Measurements from ENCODE around the gene STRADB.

STRADB gene

GRCh38 chr2:201403880-201404279 lies 47.7 kb upstream of the STRADB start:
- Histone ChIP-seq H3K36me3 (ENCODE audit: low read length) (no peaks in the 10 kb centered on the region), H3K9ac (ENCODE audit: low read length) (no peak overlapping the region), H3F3A (ENCODE audit: insufficient read depth) (no peaks in the 10 kb centered on the region), H4K20me1 (ENCODE audit: low read depth, low read length) (no peaks in the 10 kb centered on the region), H3K27ac (ENCODE audit: low read depth, low read length) (no peak overlapping the region), H3K9me2 (replicated peaks; ENCODE audit: insufficient read depth, low read length) (no peaks in the 10 kb centered on the region), H3K9me3 (ENCODE audit: insufficient read depth, low read length) (no peaks in the 10 kb centered on the region), H3K4me3 (ENCODE audit: insufficient read depth, low read length, poor library complexity, severe bottlenecking) (no peak overlapping the region), H3K4me2 (ENCODE audit: low read depth, low read length, poor library complexity, severe bottlenecking) (no peak overlapping the region), H3K79me2 (ENCODE audit: insufficient read depth, low read length) (no peaks in the 10 kb centered on the region), H2AFZ (ENCODE audit: low read depth, low read length, severe bottlenecking) (no peak overlapping the region), H3K27me3 (ENCODE audit: low read length) (no peaks in the 10 kb centered on the region)
- TF ChIP-seq EZH2phosphoT487 (conservative IDR thresholded peaks at IDR 0.05; ENCODE audit: low read length) (no peak), CTCF (IDR thresholded peaks at IDR 0.05; ENCODE audit: insufficient read depth, low read length, poor library complexity, severe bottlenecking) (no peak)

GRCh38 chr2:201404699-201405280 lies 46.8 kb upstream of the STRADB start:
- Histone ChIP-seq H3K4me3 (ENCODE audit: insufficient read depth, low read length, poor library complexity, severe bottlenecking) (no peak overlapping the region), H3K79me2 (ENCODE audit: insufficient read depth, low read length) (no peaks in the 10 kb centered on the region), H3K27me3 (ENCODE audit: low read length) (no peaks in the 10 kb centered on the region), H3K9me2 (replicated peaks; ENCODE audit: insufficient read depth, low read length) (no peaks in the 10 kb centered on the region), H4K20me1 (ENCODE audit: low read depth, low read length) (no peaks in the 10 kb centered on the region), H3K4me2 (ENCODE audit: low read depth, low read length, poor library complexity, severe bottlenecking) (no peak overlapping the region), H3K9ac (ENCODE audit: low read length) (no peak overlapping the region), H3K36me3 (ENCODE audit: low read length) (no peaks in the 10 kb centered on the region), H3K27ac (ENCODE audit: low read depth, low read length) (no peak overlapping the region), H3F3A (ENCODE audit: insufficient read depth) (no peaks in the 10 kb centered on the region), H3K9me3 (ENCODE audit: insufficient read depth, low read length) (no peaks in the 10 kb centered on the region), H2AFZ (ENCODE audit: low read depth, low read length, severe bottlenecking) (no peak overlapping the region)
- TF ChIP-seq EZH2phosphoT487 (conservative IDR thresholded peaks at IDR 0.05; ENCODE audit: low read length) (no peak), CTCF (IDR thresholded peaks at IDR 0.05; ENCODE audit: insufficient read depth, low read length, poor library complexity, severe bottlenecking) (no peak)

GRCh38 chr2:201406077-201406662 lies 45.4 kb upstream of the STRADB start:
- Histone ChIP-seq H3K79me2 (ENCODE audit: insufficient read depth, low read length) (no peaks in the 10 kb centered on the region), H2AFZ (ENCODE audit: low read depth, low read length, severe bottlenecking) (no peak overlapping the region), H3K4me3 (ENCODE audit: insufficient read depth, low read length, poor library complexity, severe bottlenecking) (no peak overlapping the region), H3K27me3 (ENCODE audit: low read length) (no peaks in the 10 kb centered on the region), H3K27ac (ENCODE audit: low read depth, low read length) (no peak overlapping the region), H3K9me3 (ENCODE audit: insufficient read depth, low read length) (no peaks in the 10 kb centered on the region), H3K4me2 (ENCODE audit: low read depth, low read length, poor library complexity, severe bottlenecking) (no peak overlapping the region), H3K9me2 (replicated peaks; ENCODE audit: insufficient read depth, low read length) (no peaks in the 10 kb centered on the region), H3K36me3 (ENCODE audit: low read length) (no peaks in the 10 kb centered on the region), H3K9ac (ENCODE audit: low read length) (no peak overlapping the region), H3F3A (ENCODE audit: insufficient read depth) (no peaks in the 10 kb centered on the region), H4K20me1 (ENCODE audit: low read depth, low read length) (no peaks in the 10 kb centered on the region)
- TF ChIP-seq CTCF (IDR thresholded peaks at IDR 0.05; ENCODE audit: insufficient read depth, low read length, poor library complexity, severe bottlenecking): no peak
- no peak for TF ChIP-seq EZH2phosphoT487 (conservative IDR thresholded peaks at IDR 0.05; ENCODE audit: low read length)

Measured in SU-DHL-6 (cell line).